Fibroblast of mammary gland (primary cell): Measurements from ENCODE around the gene FAM114A1.
A peak's percentile ranks its signal among the peaks of the same experiment; 100 is the strongest.

Experiments used
- DNase-seq: peaks from one replicate; pipeline ENCODE4 v3.0.0-alpha.2; 2010; ENCODE audit warnings: low read depth
- H3K4me3 ChIP-seq: 2 replicates; pipeline ENCODE4 v1.5.1; 2011; ENCODE audit warnings: low read depth, mild to moderate bottlenecking, low read length, moderate library complexity; ENCODE audit not compliant: control insufficient read depth
- CTCF ChIP-seq: conservative IDR thresholded peaks from 2 replicates; pipeline ENCODE4 v1.5.1; 2011; ENCODE audit warnings: low read depth, low read length, inconsistent platforms; ENCODE audit not compliant: control insufficient read depth, insufficient read depth

The FAM114A1 gene

DNA sequence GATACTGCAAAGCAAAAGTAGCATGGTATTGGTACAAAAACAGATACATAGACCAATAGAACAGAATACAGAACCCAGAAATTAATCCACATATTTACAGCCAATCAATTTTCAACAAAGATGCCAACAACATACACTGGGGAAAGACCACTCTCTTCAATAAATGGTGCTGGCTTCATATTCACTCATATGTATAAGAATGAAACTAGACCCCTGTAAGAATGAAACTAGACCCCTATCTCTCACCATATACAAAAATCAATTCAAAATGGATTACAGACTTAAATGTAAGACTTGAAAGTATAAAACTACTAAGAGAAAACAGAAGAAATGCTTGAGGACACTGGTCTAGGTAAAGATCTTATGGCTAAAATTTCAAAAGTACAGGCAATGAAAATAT lies 30.3 kb upstream of the FAM114A1 start:
- DNase-seq = no peak
- no peak for TF ChIP-seq CTCF
- no peak overlapping the region for H3K4me3 ChIP-seq

GRCh38 chr4:38837849-38838248 lies 29.8 kb upstream of the FAM114A1 start:
- DNase-seq = peak; percentile 56
- H3K4me3 ChIP-seq = no peak overlapping the region
- no peak for TF ChIP-seq CTCF

DNA sequence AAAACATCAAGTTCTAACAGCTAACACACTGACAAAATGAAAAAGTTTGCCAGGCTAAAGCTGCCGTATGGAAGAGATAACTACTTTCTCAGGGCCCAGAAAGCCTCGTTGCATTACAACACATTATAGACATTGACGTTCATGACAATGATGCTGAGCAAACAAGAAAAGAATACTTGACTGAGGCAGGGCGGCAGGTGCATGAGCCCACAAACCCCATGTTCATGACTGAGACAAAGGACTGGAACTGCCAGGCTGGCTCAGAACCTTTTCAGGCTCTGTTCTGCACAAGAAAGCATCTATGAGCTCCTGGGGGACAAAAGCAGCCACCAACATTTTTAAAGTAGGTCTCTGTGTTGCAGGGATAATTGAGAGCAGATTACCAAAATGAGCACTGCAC lies 24.6 kb upstream of the FAM114A1 start:
- no peak for TF ChIP-seq CTCF
- DNase-seq = no peak
- H3K4me3 ChIP-seq = no peak overlapping the region

DNA sequence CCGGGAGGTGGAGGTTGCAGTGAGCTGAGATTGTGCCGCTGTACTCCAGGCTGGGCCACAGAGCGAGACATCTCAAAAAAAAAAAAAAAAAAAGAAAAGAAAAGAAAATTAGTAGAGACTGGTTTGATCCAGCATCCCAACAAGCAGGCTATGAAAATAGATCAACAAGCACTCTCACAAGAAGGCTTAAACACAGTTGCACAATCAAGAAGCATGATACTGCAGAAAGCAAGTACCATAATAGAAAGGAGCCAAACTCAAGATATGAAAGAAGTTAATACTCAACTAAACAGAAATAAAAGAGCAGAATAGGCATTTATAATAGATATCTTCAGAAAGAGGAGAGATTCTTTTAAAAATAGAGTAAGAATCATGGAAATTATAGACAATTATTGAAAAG lies 21.6 kb upstream of the FAM114A1 start:
- no peak for TF ChIP-seq CTCF
- H3K4me3 ChIP-seq = no peak overlapping the region
- DNase-seq = no peak

DNA sequence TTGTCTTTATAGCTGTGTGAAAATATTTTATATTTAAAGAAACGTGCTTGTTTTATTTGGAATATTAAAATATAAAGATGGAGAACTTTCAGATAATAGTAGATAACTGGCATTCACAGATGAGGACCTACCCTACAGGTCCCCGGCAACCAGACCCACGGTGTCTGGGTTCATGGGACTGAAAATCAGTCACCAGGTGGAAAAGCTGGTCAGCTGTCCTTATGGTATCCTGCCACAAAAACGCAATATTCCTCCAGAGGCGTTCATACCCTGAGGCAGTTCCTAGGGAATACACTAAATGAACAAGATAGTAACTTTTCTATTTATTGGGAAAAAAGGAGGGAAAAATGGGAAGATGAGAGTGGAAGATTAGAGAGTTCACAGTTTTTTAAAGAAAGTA lies 12.1 kb upstream of the FAM114A1 start:
- no peak for TF ChIP-seq CTCF
- no peak overlapping the region for H3K4me3 ChIP-seq

DNA sequence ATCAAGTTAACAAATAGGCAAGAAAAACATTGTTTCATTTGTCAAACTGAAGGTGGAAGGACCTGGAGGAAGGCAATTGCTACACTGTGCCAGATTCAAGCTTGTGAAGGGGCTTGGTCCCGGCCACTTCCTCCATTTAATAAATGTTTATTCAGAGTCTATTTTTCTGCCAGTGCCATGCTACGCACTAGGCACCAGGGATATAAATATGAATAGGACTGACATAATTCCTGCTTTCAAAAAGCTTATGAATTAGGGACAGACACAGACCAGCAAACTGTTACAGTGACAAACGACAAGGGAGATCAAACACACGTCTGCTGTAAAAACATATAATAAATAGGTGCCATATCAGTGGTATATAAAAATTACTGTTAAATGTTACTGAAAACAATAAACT lies 11.6 kb upstream of the FAM114A1 start:
- no peak for DNase-seq
- H3K4me3 ChIP-seq = no peak overlapping the region
- TF ChIP-seq CTCF = no peak

More for the DNA sequence above, 12.1 kb upstream of the FAM114A1 start:
- DNase-seq = no peak
